PC-3 (cell line): ENCODE measurements around the gene ITGA1. TPM values are rescaled to one million over a fixed set of nuclear protein-coding genes. Genes with fewer than 3 reads are reported as not detected.

Experiments used
- ATAC-seq: fragments of 200-7000 bp; cut with Tn5 transposase; 2 replicates; pipeline ENCODE4 v1.9.1; 2020; ENCODE audit warnings: mild to moderate bottlenecking, moderate library complexity
- BruUV-seq: library from RNA; stranded (reverse); fragments of 400-500 nt; replicated peaks from 2 replicates; lab custom pipeline; 2021; lab: Mats Ljungman, UMichigan
- CTCF ChIA-PET: fragments of 300-600 bp; sonication (Branson Sonifier 250); formaldehyde crosslinking; loops from one replicate; lab custom pipeline; 2022; ENCODE audit warnings: antibody characterized with exemption; lab: Charles Lee
- POLR2A ChIA-PET: fragments of 300-600 bp; sonication (Branson Sonifier 250); formaldehyde crosslinking; loops from one replicate; lab custom pipeline; 2022; ENCODE audit warnings: antibody characterized with exemption; ENCODE audit not compliant: unreplicated experiment; lab: Charles Lee
- DNase-seq: peaks from one replicate; pipeline ENCODE4 v3.0.0-alpha.2; 2015
- H2AFZ ChIP-seq: fragments of 300-600 bp; sonication (generic); 2 replicates; pipeline ENCODE4 v1.6.0; 2016; ENCODE audit warnings: antibody characterized with exemption, low read length
- H3F3A ChIP-seq: fragments of 300-600 bp; sonication (generic); one replicate; pipeline ENCODE4 v1.6.0; 2017; ENCODE audit warnings: antibody characterized with exemption, low read length, control low read depth, mild to moderate bottlenecking; ENCODE audit not compliant: unreplicated experiment
- H3K27ac ChIP-seq: fragments of 300-600 bp; sonication (generic); 2 replicates; pipeline ENCODE4 v1.5.1; 2016; ENCODE audit warnings: mild to moderate bottlenecking, low read length
- H3K27me3 ChIP-seq: fragments of 300-600 bp; sonication (generic); 2 replicates; pipeline ENCODE4 v1.6.1; 2016; ENCODE audit warnings: low read length, mixed read lengths
- H3K36me3 ChIP-seq: fragments of 300-600 bp; sonication (generic); 2 replicates; pipeline ENCODE4 v1.6.1; 2016; ENCODE audit warnings: low read depth, mixed run types, low read length, mixed read lengths
- H3K4me1 ChIP-seq: fragments of 300-600 bp; sonication (generic); 2 replicates; pipeline ENCODE4 v1.5.1; 2016; ENCODE audit warnings: low read length; ENCODE audit not compliant: insufficient read depth
- H3K4me2 ChIP-seq: fragments of 300-600 bp; sonication (generic); 2 replicates; pipeline ENCODE4 v1.6.0; 2016; ENCODE audit warnings: low read length
- H3K4me3 ChIP-seq: fragments of 300-600 bp; sonication (generic); 2 replicates; pipeline ENCODE4 v1.5.1; 2016; ENCODE audit warnings: mild to moderate bottlenecking, low read length, mixed read lengths
- H3K79me2 ChIP-seq: fragments of 300-600 bp; sonication (generic); 2 replicates; pipeline ENCODE4 v1.6.1; 2017; ENCODE audit warnings: low read length, mixed read lengths
- H3K9ac ChIP-seq: fragments of 300-600 bp; sonication (generic); 2 replicates; pipeline ENCODE4 v1.6.0; 2016; ENCODE audit warnings: mild to moderate bottlenecking, low read length
- H3K9me2 ChIP-seq: fragments of 300-600 bp; sonication (generic); replicated peaks from 2 replicates; pipeline ENCODE4 v1.6.1; 2016; ENCODE audit warnings: mixed run types, low read length, mixed read lengths
- H3K9me3 ChIP-seq: fragments of 300-600 bp; sonication (generic); 2 replicates; pipeline ENCODE4 v1.6.1; 2016; ENCODE audit warnings: low read length, mixed read lengths
- H4K20me1 ChIP-seq: fragments of 300-600 bp; sonication (generic); 2 replicates; pipeline ENCODE4 v1.6.1; 2016; ENCODE audit warnings: low read length, mixed read lengths
- EZH2 ChIP-seq: fragments of 300-600 bp; sonication (generic); IDR thresholded peaks from one replicate; pipeline ENCODE4 v1.6.1; 2017; ENCODE audit warnings: antibody characterized with exemption, mild to moderate bottlenecking, low read length; ENCODE audit not compliant: unreplicated experiment
- EZH2phosphoT487 ChIP-seq: fragments of 300-600 bp; sonication (generic); IDR thresholded peaks from 2 replicates; pipeline ENCODE4 v1.6.1; 2018; ENCODE audit warnings: mild to moderate bottlenecking, antibody characterized with exemption, low read length, borderline replicate concordance
- intact Hi-C: fragments of 100-400 bp; cut with micrococcal nuclease; formaldehyde crosslinking; loops from 2 replicates; pipeline ENCODE4 v1.9.0; 2023
- total RNA-seq: library from RNA; depleted of rRNA; stranded (reverse); fragments of >200 nt; gene quantifications from 2 replicates; pipeline ENCODE4 v1.2.3, GENCODE V29; 2014
- TF ChIP-seq, protein P1 (sequence below): fragments of 300-600 bp; sonication (generic); conservative IDR thresholded peaks from 2 replicates; pipeline ENCODE4 v1.5.1; 2017; ENCODE audit warnings: antibody characterized with exemption, low read depth, mild to moderate bottlenecking, low read length

ITGA1 gene
- total RNA-seq, 1 experiment from 2014 or later: 4.7 TPM

GRCh38 chr5:52837068-52837467, 49.4 kb downstream of the ITGA1 start:
- Histone ChIP-seq H2AFZ (no peak overlapping the region), H3F3A (no peaks in the 10 kb centered on the region), H3K9me3 (no peaks in the 10 kb centered on the region), H3K36me3 (no peaks in the 10 kb centered on the region), H3K4me2 (no peak overlapping the region), H3K9me2 (no peaks in the 10 kb centered on the region), H4K20me1 (no peaks in the 10 kb centered on the region), H3K9ac (no peak overlapping the region), H3K79me2 (no peaks in the 10 kb centered on the region), H3K27ac (no peak overlapping the region), H3K27me3 (no peaks in the 10 kb centered on the region), H3K4me1 (no peaks in the 10 kb centered on the region), H3K4me3 (no peak overlapping the region)
- BruUV-seq: no TSS peak
- ChIA-PET POLR2A (no interaction called here), CTCF (no interaction called here)
- DNase-seq (no peak), ATAC-seq (no peak)
- intact Hi-C loops: no loop called here
- TF ChIP-seq, protein P1, sequence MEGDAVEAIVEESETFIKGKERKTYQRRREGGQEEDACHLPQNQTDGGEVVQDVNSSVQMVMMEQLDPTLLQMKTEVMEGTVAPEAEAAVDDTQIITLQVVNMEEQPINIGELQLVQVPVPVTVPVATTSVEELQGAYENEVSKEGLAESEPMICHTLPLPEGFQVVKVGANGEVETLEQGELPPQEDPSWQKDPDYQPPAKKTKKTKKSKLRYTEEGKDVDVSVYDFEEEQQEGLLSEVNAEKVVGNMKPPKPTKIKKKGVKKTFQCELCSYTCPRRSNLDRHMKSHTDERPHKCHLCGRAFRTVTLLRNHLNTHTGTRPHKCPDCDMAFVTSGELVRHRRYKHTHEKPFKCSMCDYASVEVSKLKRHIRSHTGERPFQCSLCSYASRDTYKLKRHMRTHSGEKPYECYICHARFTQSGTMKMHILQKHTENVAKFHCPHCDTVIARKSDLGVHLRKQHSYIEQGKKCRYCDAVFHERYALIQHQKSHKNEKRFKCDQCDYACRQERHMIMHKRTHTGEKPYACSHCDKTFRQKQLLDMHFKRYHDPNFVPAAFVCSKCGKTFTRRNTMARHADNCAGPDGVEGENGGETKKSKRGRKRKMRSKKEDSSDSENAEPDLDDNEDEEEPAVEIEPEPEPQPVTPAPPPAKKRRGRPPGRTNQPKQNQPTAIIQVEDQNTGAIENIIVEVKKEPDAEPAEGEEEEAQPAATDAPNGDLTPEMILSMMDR: no peak
- no peak for TF ChIP-seq EZH2
- no peak for TF ChIP-seq EZH2phosphoT487

GRCh38 chr5:52837591-52838001, 49.9 kb downstream of the ITGA1 start:
- no peak overlapping the region for H3K4me2 ChIP-seq
- H3K9ac ChIP-seq: no peak overlapping the region
- no peaks in the 10 kb centered on the region for H4K20me1 ChIP-seq
- intact Hi-C loops: no loop called here
- no peaks in the 10 kb centered on the region for H3F3A ChIP-seq
- TF ChIP-seq EZH2 (no peak), EZH2phosphoT487 (no peak)
- TF ChIP-seq, protein P1: no peak
- POLR2A ChIA-PET: no interaction called here
- H3K4me1 ChIP-seq: no peaks in the 10 kb centered on the region
- H3K9me3 ChIP-seq: no peaks in the 10 kb centered on the region
- H3K9me2 ChIP-seq: no peaks in the 10 kb centered on the region
- H3K36me3 ChIP-seq: no peaks in the 10 kb centered on the region
- H3K27me3 ChIP-seq: no peaks in the 10 kb centered on the region
- H3K79me2 ChIP-seq: no peaks in the 10 kb centered on the region
- no peak overlapping the region for H2AFZ ChIP-seq
- no peak overlapping the region for H3K4me3 ChIP-seq
- H3K27ac ChIP-seq: no peak overlapping the region
- BruUV-seq: no TSS peak
- ATAC-seq (no peak), DNase-seq (no peak)
- CTCF ChIA-PET: no interaction called here

DNA sequence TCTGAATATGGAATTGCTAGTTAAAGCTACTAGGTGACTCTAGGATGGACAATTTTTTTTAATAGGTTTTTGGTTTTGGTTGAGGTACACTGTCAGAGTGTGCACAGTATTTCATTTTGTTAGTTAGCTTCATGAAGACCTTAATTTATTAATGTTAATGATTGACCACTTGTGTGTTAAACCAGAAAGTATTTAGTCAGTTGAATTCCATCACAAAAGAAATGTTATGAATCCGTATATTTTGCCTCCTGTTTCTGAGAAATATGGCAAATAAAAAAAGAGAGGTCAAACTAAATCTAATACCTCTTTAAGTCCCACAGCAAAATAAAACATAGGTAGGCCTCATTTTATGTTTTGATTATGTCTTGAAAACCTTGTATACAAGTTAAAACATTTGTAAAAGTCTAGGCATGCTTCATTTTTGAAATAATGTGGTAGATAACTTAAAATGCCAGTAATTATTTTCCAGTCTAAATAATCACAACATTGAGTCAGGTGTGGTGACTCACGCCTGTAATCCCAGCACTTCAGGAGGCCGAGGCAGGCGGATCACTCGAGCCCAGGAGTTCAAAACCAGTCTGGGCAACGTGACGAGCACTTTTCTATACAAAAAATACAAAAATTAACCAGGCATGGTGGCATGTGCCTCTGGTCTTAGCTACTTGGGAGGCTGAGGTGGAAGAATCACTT, 50.8 kb downstream of the ITGA1 start:
- Histone ChIP-seq H4K20me1 (no peaks in the 10 kb centered on the region), H3K27ac (no peak overlapping the region), H3K4me2 (no peak overlapping the region), H3F3A (no peaks in the 10 kb centered on the region), H3K9me3 (no peaks in the 10 kb centered on the region), H3K9ac (no peak overlapping the region), H3K36me3 (no peaks in the 10 kb centered on the region), H2AFZ (no peak overlapping the region), H3K4me3 (no peak overlapping the region), H3K9me2 (no peaks in the 10 kb centered on the region), H3K4me1 (no peaks in the 10 kb centered on the region), H3K27me3 (no peaks in the 10 kb centered on the region), H3K79me2 (no peaks in the 10 kb centered on the region)
- TF ChIP-seq, protein P1: no peak
- no peak for TF ChIP-seq EZH2phosphoT487
- no peak for TF ChIP-seq EZH2
- ATAC-seq (no peak), DNase-seq (no peak)
- CTCF ChIA-PET: no interaction called here
- intact Hi-C loops: no loop called here
- POLR2A ChIA-PET: no interaction called here
- no TSS peak for BruUV-seq
